ENCODE measurements around the gene FAM216B.

GRCh38 chr13:42746866-42747265, 34.5 kb upstream of the FAM216B start:
- TF ChIP-seq CTCF (IDR thresholded peaks at IDR 0.05; ENCODE audit: extremely low read depth in 1 of 2, insufficient read depth in 1 of 2, low read depth in 1 of 2, low read length in 2 of 2) (no peak), POLR2A (IDR thresholded peaks at IDR 0.05; ENCODE audit: low read depth, low read length) (no peak), GATA2 (IDR thresholded peaks at IDR 0.05; ENCODE audit: insufficient read depth, insufficient read length, low read depth, low read length) (no peak)
